ENCODE measurements around the gene ADPRH. TPM values are rescaled to one million over a fixed set of nuclear protein-coding genes. Genes with fewer than 3 reads are reported as not detected.
"Not testable (repeated sequence)": the region's sequence is repeated elsewhere in the genome, so short reads cannot be mapped to it uniquely, and the experiment has no call there.

ADPRH gene
- total RNA-seq, 1 donor from 2014 or later, result 3.9 TPM

DNA sequence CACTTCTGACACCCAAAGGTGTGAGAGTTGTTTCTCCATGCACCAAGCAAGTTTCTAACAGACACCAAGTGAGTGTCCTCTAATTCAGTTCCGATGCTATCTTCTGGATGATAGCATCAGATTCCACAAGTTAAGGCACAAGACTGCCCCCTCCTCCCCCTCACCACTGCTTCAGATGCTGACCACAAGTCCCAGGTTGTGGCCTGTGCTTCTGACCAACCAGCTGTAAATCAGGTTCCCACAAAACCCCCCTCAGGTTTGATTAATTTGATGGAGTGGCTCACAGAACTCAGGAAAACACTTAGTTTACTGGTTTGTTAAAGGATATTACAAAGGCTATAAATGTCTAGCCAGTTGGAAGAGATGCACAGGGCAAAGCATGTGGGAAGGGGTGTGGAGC is 11.4 kb downstream of the ADPRH start:
- H3K27ac Mint-ChIP-seq (ENCODE audit: unreplicated experiment), result no peak overlapping the region
- H3K27me3 Mint-ChIP-seq (ENCODE audit: low read depth), result no peaks in the 10 kb centered on the region
- no peak overlapping the region for H3K4me3 Mint-ChIP-seq (ENCODE audit: unreplicated experiment)
- TF ChIP-seq, protein P1, sequence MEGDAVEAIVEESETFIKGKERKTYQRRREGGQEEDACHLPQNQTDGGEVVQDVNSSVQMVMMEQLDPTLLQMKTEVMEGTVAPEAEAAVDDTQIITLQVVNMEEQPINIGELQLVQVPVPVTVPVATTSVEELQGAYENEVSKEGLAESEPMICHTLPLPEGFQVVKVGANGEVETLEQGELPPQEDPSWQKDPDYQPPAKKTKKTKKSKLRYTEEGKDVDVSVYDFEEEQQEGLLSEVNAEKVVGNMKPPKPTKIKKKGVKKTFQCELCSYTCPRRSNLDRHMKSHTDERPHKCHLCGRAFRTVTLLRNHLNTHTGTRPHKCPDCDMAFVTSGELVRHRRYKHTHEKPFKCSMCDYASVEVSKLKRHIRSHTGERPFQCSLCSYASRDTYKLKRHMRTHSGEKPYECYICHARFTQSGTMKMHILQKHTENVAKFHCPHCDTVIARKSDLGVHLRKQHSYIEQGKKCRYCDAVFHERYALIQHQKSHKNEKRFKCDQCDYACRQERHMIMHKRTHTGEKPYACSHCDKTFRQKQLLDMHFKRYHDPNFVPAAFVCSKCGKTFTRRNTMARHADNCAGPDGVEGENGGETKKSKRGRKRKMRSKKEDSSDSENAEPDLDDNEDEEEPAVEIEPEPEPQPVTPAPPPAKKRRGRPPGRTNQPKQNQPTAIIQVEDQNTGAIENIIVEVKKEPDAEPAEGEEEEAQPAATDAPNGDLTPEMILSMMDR (IDR thresholded peaks at IDR 0.05), result no peak
- DNase-seq (ENCODE audit: low spot score), result no peak
- no peaks in the 10 kb centered on the region for H3K36me3 Mint-ChIP-seq (ENCODE audit: low read depth)
- H3K4me1 Mint-ChIP-seq (ENCODE audit: low read depth), result peaks cover 28% of the 10 kb centered on the region
- no peaks in the 10 kb centered on the region for H3K9me3 Mint-ChIP-seq (ENCODE audit: low read depth)

DNA sequence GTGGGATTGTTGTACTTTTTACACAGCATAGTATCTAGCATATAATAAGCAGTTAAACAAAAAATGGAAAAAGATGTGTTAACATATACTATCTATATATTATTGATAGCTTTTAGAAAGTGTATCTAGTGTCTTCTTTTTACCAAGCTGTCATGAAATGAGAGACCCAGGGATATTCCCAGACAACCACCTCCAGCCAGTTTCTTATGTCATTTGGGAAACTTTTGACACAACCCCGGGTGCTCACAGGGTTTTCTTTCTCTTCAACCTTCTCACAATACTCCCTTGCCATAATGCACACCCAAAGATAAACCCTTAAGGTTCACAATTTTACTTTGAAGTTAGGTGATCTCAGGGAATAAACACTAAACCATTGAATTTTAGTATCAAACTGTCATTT is 13.6 kb downstream of the ADPRH start:
- Mint-ChIP-seq H3K4me3 (ENCODE audit: unreplicated experiment) (no peak overlapping the region), H3K27ac (ENCODE audit: unreplicated experiment) (no peak overlapping the region), H3K27me3 (ENCODE audit: low read depth) (no peaks in the 10 kb centered on the region), H3K4me1 (ENCODE audit: low read depth) (peaks cover 31% of the 10 kb centered on the region), H3K9me3 (ENCODE audit: low read depth) (no peaks in the 10 kb centered on the region), H3K36me3 (ENCODE audit: low read depth) (no peaks in the 10 kb centered on the region)
- TF ChIP-seq, protein P1 (IDR thresholded peaks at IDR 0.05), result no peak
- DNase-seq (ENCODE audit: low spot score), result no peak

DNA sequence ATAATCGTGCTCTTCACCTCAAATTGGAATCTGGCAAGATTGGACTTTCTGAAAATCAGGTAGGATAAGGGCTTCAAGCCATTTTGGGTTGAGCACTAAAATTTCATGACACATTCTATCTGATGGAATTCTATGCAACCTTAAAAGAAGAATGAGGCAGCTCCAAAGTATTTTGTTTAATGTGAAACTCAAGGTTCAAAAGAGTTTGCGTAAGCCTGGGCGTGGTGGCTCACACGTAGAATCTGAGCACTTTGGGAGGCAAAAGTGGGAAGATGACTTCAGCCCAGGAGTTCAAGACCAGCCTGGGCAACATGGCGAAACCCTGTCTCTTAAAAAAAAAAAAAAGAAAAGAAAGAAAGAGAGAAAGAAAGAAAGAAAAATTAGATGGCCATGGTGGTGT is 14.8 kb downstream of the ADPRH start:
- no peaks in the 10 kb centered on the region for H3K9me3 Mint-ChIP-seq (ENCODE audit: low read depth)
- TF ChIP-seq, protein P1 (IDR thresholded peaks at IDR 0.05), result no peak
- H3K4me3 Mint-ChIP-seq (ENCODE audit: unreplicated experiment), result no peak overlapping the region
- H3K4me1 Mint-ChIP-seq (ENCODE audit: low read depth), result peaks cover 30% of the 10 kb centered on the region
- no peaks in the 10 kb centered on the region for H3K27me3 Mint-ChIP-seq (ENCODE audit: low read depth)
- no peaks in the 10 kb centered on the region for H3K36me3 Mint-ChIP-seq (ENCODE audit: low read depth)
- no peak overlapping the region for H3K27ac Mint-ChIP-seq (ENCODE audit: unreplicated experiment)
- DNase-seq (ENCODE audit: low spot score), result no peak

DNA sequence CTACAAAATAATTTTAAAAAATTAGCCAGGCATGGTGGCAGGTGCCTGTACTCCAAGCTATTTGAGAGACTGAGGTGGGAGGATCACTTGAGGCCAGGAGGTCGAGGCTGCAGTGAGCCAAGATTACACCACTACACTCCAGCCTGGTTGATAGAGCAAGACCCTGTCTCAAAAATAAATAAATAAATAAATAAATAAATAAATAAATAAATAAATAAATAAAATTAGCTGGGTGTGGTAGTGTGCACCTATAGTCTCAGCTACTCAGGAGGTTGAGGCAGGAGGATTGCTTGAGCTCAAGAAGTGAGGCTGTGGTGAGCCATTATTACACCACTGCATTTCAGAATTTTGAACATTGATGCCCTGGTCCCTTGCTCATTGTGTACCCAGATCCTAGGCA is 15.6 kb downstream of the ADPRH start:
- H3K36me3 Mint-ChIP-seq (ENCODE audit: low read depth); H3K4me3 Mint-ChIP-seq (ENCODE audit: unreplicated experiment); H3K9me3 Mint-ChIP-seq (ENCODE audit: low read depth); H3K27me3 Mint-ChIP-seq (ENCODE audit: low read depth); H3K27ac Mint-ChIP-seq (ENCODE audit: unreplicated experiment); DNase-seq (ENCODE audit: low spot score): not testable (repeated sequence)
- H3K4me1 Mint-ChIP-seq (ENCODE audit: low read depth), result peaks cover 23% of the 10 kb centered on the region

DNA sequence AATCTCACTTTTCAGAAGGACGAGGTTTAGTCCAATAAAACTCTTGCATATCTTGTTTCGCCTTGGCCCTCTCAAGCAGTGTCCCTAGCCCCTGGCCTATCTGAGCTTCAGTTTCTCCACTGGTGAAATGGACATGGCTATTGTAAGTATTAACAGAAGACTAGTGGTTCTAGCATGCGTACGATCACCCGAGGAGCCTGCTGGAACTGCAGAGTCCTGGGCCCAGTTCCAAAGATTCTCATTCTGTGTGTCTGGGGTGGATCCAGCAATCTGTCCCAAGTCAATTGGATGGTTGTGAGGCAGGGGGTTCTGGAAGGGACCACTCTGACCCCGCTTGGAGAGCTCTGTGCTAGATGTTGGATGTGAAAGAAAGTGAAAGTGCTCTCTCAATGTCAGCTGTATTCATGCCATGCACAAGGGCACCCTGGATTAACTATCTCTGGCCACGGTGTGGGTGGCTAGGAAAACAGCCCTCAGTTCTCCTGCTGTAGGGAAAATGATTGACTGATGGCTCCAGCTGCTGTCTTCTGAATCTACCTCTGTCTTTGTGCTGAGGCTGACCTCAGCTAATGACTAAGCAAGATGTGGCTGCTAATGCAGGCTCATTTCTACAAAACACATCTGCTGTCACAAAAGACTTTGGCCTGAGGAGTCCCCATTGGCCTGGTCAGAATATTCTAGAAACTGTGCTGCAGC is 16.5 kb downstream of the ADPRH start:
- no peak overlapping the region for H3K4me3 Mint-ChIP-seq (ENCODE audit: unreplicated experiment)
- no peak overlapping the region for H3K27ac Mint-ChIP-seq (ENCODE audit: unreplicated experiment)
- H3K27me3 Mint-ChIP-seq (ENCODE audit: low read depth), result no peaks in the 10 kb centered on the region
- H3K9me3 Mint-ChIP-seq (ENCODE audit: low read depth), result no peaks in the 10 kb centered on the region
- DNase-seq (ENCODE audit: low spot score), result no peak
- no peaks in the 10 kb centered on the region for H3K36me3 Mint-ChIP-seq (ENCODE audit: low read depth)
- TF ChIP-seq, protein P1 (IDR thresholded peaks at IDR 0.05), result no peak
- peaks cover 23% of the 10 kb centered on the region for H3K4me1 Mint-ChIP-seq (ENCODE audit: low read depth)

DNA sequence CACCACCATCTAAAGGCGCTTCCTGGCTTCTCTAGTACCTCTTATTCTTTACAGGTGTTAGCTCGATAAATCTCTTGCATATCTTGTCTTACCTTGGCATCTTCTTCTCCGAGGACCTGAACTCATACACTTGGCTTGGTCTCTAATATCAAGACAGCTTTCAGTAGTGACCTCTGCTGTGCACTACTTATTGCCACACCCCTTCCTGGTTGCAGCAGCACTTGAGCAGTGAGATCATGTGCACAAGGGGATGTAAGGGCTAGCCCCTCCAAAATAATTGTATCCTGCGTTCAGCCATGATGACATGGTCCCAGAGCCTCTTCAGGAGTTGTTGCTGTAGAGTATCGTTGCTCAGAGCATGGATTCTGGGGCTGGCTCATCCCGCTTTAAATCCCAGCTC is 17.1 kb downstream of the ADPRH start:
- Mint-ChIP-seq H3K4me1 (ENCODE audit: low read depth) (peaks cover 23% of the 10 kb centered on the region), H3K36me3 (ENCODE audit: low read depth) (no peaks in the 10 kb centered on the region), H3K27ac (ENCODE audit: unreplicated experiment) (no peak overlapping the region), H3K9me3 (ENCODE audit: low read depth) (no peaks in the 10 kb centered on the region), H3K4me3 (ENCODE audit: unreplicated experiment) (no peak overlapping the region), H3K27me3 (ENCODE audit: low read depth) (no peaks in the 10 kb centered on the region)
- DNase-seq (ENCODE audit: low spot score), result no peak
- TF ChIP-seq, protein P1 (IDR thresholded peaks at IDR 0.05), result no peak
